H9 (cell line): ENCODE results near the gene GAREM1. TPM values are rescaled to one million over a fixed set of nuclear protein-coding genes. Genes with fewer than 3 reads are reported as not detected.

Experiments used
- DNase-seq: peaks from one replicate; pipeline ENCODE4 v3.0.0-alpha.2; 2017
- H2AFZ ChIP-seq: one replicate; pipeline ENCODE4 v1.6.1; 2013; ENCODE audit warnings: mild to moderate bottlenecking, low read length, control low read depth, moderate library complexity
- H2AK5ac ChIP-seq: 2 replicates; pipeline ENCODE4 v1.6.1; 2013; ENCODE audit warnings: low read length, control low read depth, mixed read lengths; ENCODE audit not compliant: insufficient read length
- H2BK120ac ChIP-seq: one replicate; pipeline ENCODE4 v1.6.1; 2013; ENCODE audit warnings: low read depth, mild to moderate bottlenecking, low read length, control low read depth, inconsistent platforms; ENCODE audit not compliant: poor library complexity, severe bottlenecking
- H2BK12ac ChIP-seq: 2 replicates; pipeline ENCODE4 v1.6.1; 2013; ENCODE audit warnings: low read length, control low read depth, mixed read lengths, low read depth; ENCODE audit not compliant: insufficient read length
- H2BK15ac ChIP-seq: 2 replicates; pipeline ENCODE4 v1.6.1; 2013; ENCODE audit warnings: low read depth, low read length, control low read depth
- H2BK20ac ChIP-seq: one replicate; pipeline ENCODE4 v1.6.1; 2013; ENCODE audit warnings: low read depth, mild to moderate bottlenecking, low read length, control low read depth, inconsistent platforms; ENCODE audit not compliant: poor library complexity, severe bottlenecking
- H2BK5ac ChIP-seq: 2 replicates; pipeline ENCODE4 v1.6.1; 2013; ENCODE audit warnings: low read length, control low read depth, mixed read lengths; ENCODE audit not compliant: insufficient read length
- H3K14ac ChIP-seq: 2 replicates; pipeline ENCODE4 v1.6.1; 2013; ENCODE audit warnings: low read length, control low read depth; ENCODE audit not compliant: insufficient read depth
- H3K18ac ChIP-seq: 2 replicates; pipeline ENCODE4 v1.6.1; 2013; ENCODE audit warnings: low read depth, mild to moderate bottlenecking, mixed read lengths, low read length, control low read depth; ENCODE audit not compliant: insufficient read length
- H3K23ac ChIP-seq: 2 replicates; pipeline ENCODE4 v1.6.1; 2013; ENCODE audit warnings: low read length, control low read depth, mixed read lengths, low read depth; ENCODE audit not compliant: insufficient read length
- H3K23me2 ChIP-seq: 2 replicates; pipeline ENCODE4 v1.6.1; 2013; ENCODE audit warnings: low read depth, mild to moderate bottlenecking, mixed read lengths, low read length, control low read depth; ENCODE audit not compliant: insufficient read length, poor library complexity, severe bottlenecking
- H3K27ac ChIP-seq: 2 replicates; pipeline ENCODE4 v1.5.1; 2013; ENCODE audit warnings: low read length, control low read depth, mixed read lengths, low read depth; ENCODE audit not compliant: insufficient read length
- H3K27me3 ChIP-seq: 2 replicates; pipeline ENCODE4 v1.6.1; 2013; ENCODE audit warnings: low read length, control low read depth, inconsistent platforms; ENCODE audit not compliant: insufficient read depth
- H3K4ac ChIP-seq: 2 replicates; pipeline ENCODE4 v1.6.1; 2013; ENCODE audit warnings: low read depth, mild to moderate bottlenecking, control low read depth, inconsistent platforms, low read length, moderate library complexity
- H3K4me1 ChIP-seq: 2 replicates; pipeline ENCODE4 v1.6.1; 2013; ENCODE audit warnings: low read length, control low read depth, inconsistent platforms; ENCODE audit not compliant: insufficient read depth
- H3K4me2 ChIP-seq: 2 replicates; pipeline ENCODE4 v1.6.1; 2013; ENCODE audit warnings: low read length, control low read depth, mixed read lengths; ENCODE audit not compliant: insufficient read length, insufficient read depth
- H3K56ac ChIP-seq: 2 replicates; pipeline ENCODE4 v1.6.1; 2013; ENCODE audit warnings: low read depth, mild to moderate bottlenecking, mixed read lengths, low read length, control low read depth; ENCODE audit not compliant: insufficient read length
- H3K79me1 ChIP-seq: 2 replicates; pipeline ENCODE4 v1.6.1; 2013; ENCODE audit warnings: low read depth, mild to moderate bottlenecking, moderate library complexity, low read length, control low read depth, inconsistent platforms; ENCODE audit not compliant: insufficient read depth, poor library complexity, severe bottlenecking
- H3K79me2 ChIP-seq: 2 replicates; pipeline ENCODE4 v1.6.1; 2013; ENCODE audit warnings: low read length, control low read depth, inconsistent platforms; ENCODE audit not compliant: insufficient read depth
- H3K9ac ChIP-seq: 2 replicates; pipeline ENCODE4 v1.6.1; 2013; ENCODE audit warnings: low read length, control low read depth, mixed read lengths; ENCODE audit not compliant: insufficient read length; ENCODE audit errors: extremely low read depth
- H3K9me3 ChIP-seq: one replicate; pipeline ENCODE4 v1.6.1; 2013; ENCODE audit warnings: low read depth, low read length, inconsistent platforms; ENCODE audit not compliant: control insufficient read depth
- H3T11ph ChIP-seq: one replicate; pipeline ENCODE4 v1.6.1; 2013; ENCODE audit warnings: mild to moderate bottlenecking, low read length, control low read depth, inconsistent platforms
- H4K20me1 ChIP-seq: one replicate; pipeline ENCODE4 v1.6.1; 2013; ENCODE audit not compliant: control insufficient read depth, insufficient read length, insufficient read depth
- H4K5ac ChIP-seq: 2 replicates; pipeline ENCODE4 v1.6.1; 2013; ENCODE audit warnings: low read depth, mild to moderate bottlenecking, mixed read lengths, low read length, control low read depth; ENCODE audit not compliant: insufficient read length
- H4K8ac ChIP-seq: replicated peaks from 2 replicates; pipeline ENCODE4 v1.6.1; 2013; ENCODE audit warnings: low read length, control low read depth, mixed read lengths, low read depth; ENCODE audit not compliant: insufficient read length
- H4K91ac ChIP-seq: 2 replicates; pipeline ENCODE4 v1.6.1; 2013; ENCODE audit warnings: low read depth, mild to moderate bottlenecking, moderate library complexity, mixed read lengths, low read length, control low read depth; ENCODE audit not compliant: insufficient read length
- H3K27ac Mint-ChIP-seq, 3 experiments: 2 replicates in 2 of 3; 3 replicates in 1 of 3; pipeline ENCODE4 v1.8.0; 2020 to 2021; ENCODE audit warnings: mixed read lengths in 3 of 3, mild to moderate bottlenecking in 1 of 3, moderate library complexity in 1 of 3
- H3K27me3 Mint-ChIP-seq: 2 replicates; pipeline ENCODE4 v1.8.0; 2021; ENCODE audit warnings: low read depth, mild to moderate bottlenecking, moderate library complexity, mixed read lengths
- H3K36me3 Mint-ChIP-seq, 3 experiments: 2 replicates in 2 of 3; 3 replicates in 1 of 3; pipeline ENCODE4 v1.8.0; 2020 to 2021; ENCODE audit warnings: low read depth in 3 of 3, mixed read lengths in 3 of 3; ENCODE audit not compliant: insufficient read depth in 1 of 3
- H3K4me1 Mint-ChIP-seq, 2 experiments: 2 replicates each; pipeline ENCODE4 v1.8.0; 2020; ENCODE audit warnings: mixed read lengths in 2 of 2
- H3K4me3 Mint-ChIP-seq, 2 experiments: 2 replicates in 1 of 2; 3 replicates in 1 of 2; pipeline ENCODE4 v1.8.0; 2020 to 2021; ENCODE audit warnings: mild to moderate bottlenecking in 2 of 2, mixed read lengths in 2 of 2, moderate library complexity in 1 of 2
- H3K9me3 Mint-ChIP-seq, 2 experiments: 2 replicates in 1 of 2; 3 replicates in 1 of 2; pipeline ENCODE4 v1.8.0; 2020; ENCODE audit warnings: mild to moderate bottlenecking in 2 of 2, mixed read lengths in 2 of 2, moderate library complexity in 1 of 2
- CTCF ChIP-seq: fragments of 200-600 bp; sonication (generic); conservative IDR thresholded peaks from 3 replicates; pipeline ENCODE4 v1.8.0; 2021; ENCODE audit warnings: antibody characterized with exemption, mild to moderate bottlenecking
- WGBS: extraction: QIAGEN DNeasy Blood & Tissue Kit; methylation state at CpG from one replicate; pipeline ENCODE4 v1.1.7; 2013; ENCODE audit warnings: missing lambda C conversion rate, low lambda C conversion rate, mixed read lengths; ENCODE audit not compliant: insufficient read length; ENCODE audit errors: extremely low coverage; 5-methylcytosine and 5-hydroxymethylcytosine counted together
- total RNA-seq: library from RNA; stranded (reverse); gene quantifications from 2 replicates; pipeline ENCODE4 v1.2.1, GENCODE V29; 2021

GAREM1 gene
- total RNA-seq, 1 experiment from 2014 or later = 4.4 TPM

- no peak overlapping the region for H3K4ac ChIP-seq
- no peak overlapping the region for H3K18ac ChIP-seq
- H2BK120ac ChIP-seq = no peak overlapping the region
- H2AK5ac ChIP-seq = no peak overlapping the region
- H3T11ph ChIP-seq = no peak overlapping the region
- H2BK20ac ChIP-seq = no peak overlapping the region
- Mint-ChIP-seq H3K36me3 (no peaks in the 10 kb centered on the region), H3K4me1 (no peaks in the 10 kb centered on the region), H3K4me3 (no peak overlapping the region), H3K27me3 (no peaks in the 10 kb centered on the region), H3K9me3 (no peaks in the 10 kb centered on the region), H3K27ac (no peak overlapping the region)
- H3K23ac ChIP-seq = no peak overlapping the region
- no peak overlapping the region for H4K8ac ChIP-seq
- H3K56ac ChIP-seq = no peak overlapping the region
- no peak overlapping the region for H2AFZ ChIP-seq
- H3K4me1 ChIP-seq = no peaks in the 10 kb centered on the region
- no peak overlapping the region for H4K91ac ChIP-seq
- no peak overlapping the region for H2BK12ac ChIP-seq
- H3K27ac ChIP-seq = no peak overlapping the region
- DNase-seq = no peak
- no peaks in the 10 kb centered on the region for H3K9me3 ChIP-seq
- H2BK5ac ChIP-seq = no peak overlapping the region
- no peak overlapping the region for H3K14ac ChIP-seq
- WGBS = no CpG with 5 or more reads among the region's 5 CpGs
- H3K23me2 ChIP-seq = no peaks in the 10 kb centered on the region
- H4K5ac ChIP-seq = no peak overlapping the region
- no peaks in the 10 kb centered on the region for H4K20me1 ChIP-seq
- H3K4me2 ChIP-seq = no peak overlapping the region
- no peaks in the 10 kb centered on the region for H3K79me1 ChIP-seq
- no peak overlapping the region for H2BK15ac ChIP-seq
- H3K79me2 ChIP-seq = no peaks in the 10 kb centered on the region
- H3K9ac ChIP-seq = no peak overlapping the region
- no peaks in the 10 kb centered on the region for H3K27me3 ChIP-seq
- no peak for TF ChIP-seq CTCF
Observed at GRCh38 chr18:32300914-32301313, 169.8 kb downstream of the GAREM1 start.
